NB4 (cell line): Measurements from ENCODE around the gene FUT8.

Experiments used
- CTCF ChIP-seq: IDR thresholded peaks from one replicate; pipeline ENCODE4 v1.5.1; 2012; ENCODE audit warnings: low read depth, low read length
- MAX ChIP-seq: IDR thresholded peaks from 2 replicates; pipeline ENCODE4 v1.6.1; 2011; ENCODE audit warnings: low read depth, low read length
- POLR2A ChIP-seq: IDR thresholded peaks from 2 replicates; pipeline ENCODE4 v1.6.1; 2011; ENCODE audit warnings: mild to moderate bottlenecking; ENCODE audit not compliant: insufficient read length; ENCODE audit errors: extremely low read depth

GRCh38 chr14:65606460-65606859 is 193.9 kb downstream of the FUT8 start:
- TF ChIP-seq CTCF, result no peak
- TF ChIP-seq MAX, result no peak
- no peak for TF ChIP-seq POLR2A
